HG03175 (cell line): Measurements from ENCODE around the gene KLRF1.

Source experiments
- ATAC-seq: cut with Tn5 transposase; IDR thresholded peaks from one replicate; pipeline ENCODE4 v1.9.1; 2021; ENCODE audit warnings: mild to moderate bottlenecking, moderate library complexity; ENCODE audit not compliant: unreplicated experiment

The KLRF1 gene

GRCh38 chr12:9827209-9827888 lies at the start of gene KLRF1:
Gene KLRF1, plus strand, starts transcription at chr12:9827481. Its CDS starts 64 bp downstream, at chr12:9827545.
- ATAC-seq: no peak

GRCh38 chr12:9779209-9779608 lies 48.1 kb upstream of the KLRF1 start:
- no peak for ATAC-seq

GRCh38 chr12:9781360-9781759 lies 45.9 kb upstream of the KLRF1 start:
- no peak for ATAC-seq

GRCh38 chr12:9782547-9783382 lies 44.5 kb upstream of the KLRF1 start:
- no peak for ATAC-seq

- ATAC-seq: no peak
These were observed 43.0 kb upstream of the KLRF1 start for GRCh38 chr12:9784326-9784725.

- no peak for ATAC-seq
These were observed 42.5 kb upstream of the KLRF1 start for GRCh38 chr12:9784816-9785215.

- no peak for ATAC-seq
These were observed 40.3 kb upstream of the KLRF1 start for GRCh38 chr12:9786726-9787717.

- ATAC-seq: no peak
These were observed 34.9 kb upstream of the KLRF1 start for GRCh38 chr12:9792185-9792900.

GRCh38 chr12:9792961-9793617 lies 34.2 kb upstream of the KLRF1 start:
- no peak for ATAC-seq

GRCh38 chr12:9793779-9794395 lies 33.4 kb upstream of the KLRF1 start:
- no peak for ATAC-seq

GRCh38 chr12:9794484-9795093 lies 32.7 kb upstream of the KLRF1 start:
- no peak for ATAC-seq

GRCh38 chr12:9795945-9796344 lies 31.3 kb upstream of the KLRF1 start:
- no peak for ATAC-seq

GRCh38 chr12:9796346-9796745 lies 30.9 kb upstream of the KLRF1 start:
- ATAC-seq: no peak

GRCh38 chr12:9796971-9797370 lies 30.3 kb upstream of the KLRF1 start:
- no peak for ATAC-seq

GRCh38 chr12:9797722-9798619 lies 29.3 kb upstream of the KLRF1 start:
- ATAC-seq: peak; percentile 95

- no peak for ATAC-seq
These were observed 27.3 kb upstream of the KLRF1 start for GRCh38 chr12:9799961-9800360.

- ATAC-seq: no peak
These were observed 21.4 kb upstream of the KLRF1 start for GRCh38 chr12:9805883-9806282.

GRCh38 chr12:9806714-9807113 lies 20.6 kb upstream of the KLRF1 start:
- no peak for ATAC-seq
